ENCODE results near the gene PAXIP1.
"Not testable (repeated sequence)": the region's sequence is repeated elsewhere in the genome, so short reads cannot be mapped to it uniquely, and the experiment has no call there.

Gene PAXIP1

DNA sequence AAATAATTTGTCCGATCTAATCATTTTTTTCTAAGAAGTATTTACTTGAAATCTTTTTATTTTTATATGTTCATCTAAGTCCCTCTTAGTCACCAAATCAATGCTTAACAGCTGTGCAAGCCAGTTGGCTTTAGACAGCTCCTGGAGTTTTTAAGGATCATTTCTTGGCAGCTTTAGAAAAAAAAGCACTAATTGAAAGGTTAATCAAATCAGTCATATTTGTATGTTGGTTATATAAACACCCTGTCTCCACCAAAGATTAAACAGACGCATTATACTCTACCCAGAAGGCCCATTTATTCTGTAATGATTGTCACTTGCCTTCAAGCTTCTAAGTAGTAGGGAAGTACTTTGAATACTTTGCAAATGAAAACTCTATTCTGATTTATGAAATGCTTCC is 60.2 kb downstream of the PAXIP1 start:
- DNase-seq = no peak

DNA sequence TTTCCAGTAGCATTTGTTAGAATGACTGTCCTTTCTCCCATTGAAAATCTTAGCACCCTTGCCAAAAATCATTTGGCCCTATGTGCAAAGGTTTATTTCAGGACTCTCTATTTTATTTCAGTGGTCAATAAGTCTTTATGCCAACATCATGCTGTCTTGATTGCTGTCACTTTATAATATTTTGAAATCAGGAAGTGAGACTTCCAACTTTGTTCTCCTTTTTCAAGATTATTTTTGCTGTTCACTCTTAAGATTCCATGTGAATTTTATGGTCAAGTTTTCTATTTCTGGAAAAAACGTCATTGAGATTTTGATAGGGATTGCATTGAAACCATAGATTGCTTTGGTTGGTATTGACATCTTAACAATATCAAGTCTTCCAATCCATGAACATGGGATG is 65.1 kb downstream of the PAXIP1 start:
- DNase-seq = peak in 2 of 3 donors; percentile 42 to 52

DNA sequence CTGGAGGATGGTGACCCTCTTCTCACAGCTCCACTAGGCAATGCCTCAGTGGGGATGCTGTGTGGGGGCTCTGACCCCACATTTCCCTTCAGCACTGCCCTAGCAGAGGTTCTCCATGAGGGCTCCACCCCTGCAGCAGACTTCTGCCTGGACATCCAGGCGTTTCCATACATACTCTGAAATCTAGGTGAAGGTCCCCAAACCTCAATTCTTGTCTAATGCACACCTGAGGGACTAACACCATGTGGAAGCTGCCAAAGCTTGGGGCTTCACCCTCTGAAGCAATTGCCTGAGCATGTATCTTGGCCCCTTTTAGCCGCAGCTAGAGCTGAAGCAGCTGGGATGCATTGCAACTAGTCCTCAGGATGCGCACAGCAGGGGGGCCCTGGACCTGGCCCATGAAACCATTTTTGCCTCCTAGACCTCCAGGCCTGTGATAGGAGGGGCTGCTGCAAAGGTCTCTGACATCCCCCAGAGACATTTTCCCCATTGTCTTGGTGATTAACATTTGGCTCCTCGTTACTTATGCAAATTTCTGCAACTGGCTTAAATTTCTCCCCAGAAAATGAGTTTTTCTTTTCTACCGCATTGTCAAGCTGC is 68.5 kb downstream of the PAXIP1 start:
- DNase-seq = not testable (repeated sequence)

DNA sequence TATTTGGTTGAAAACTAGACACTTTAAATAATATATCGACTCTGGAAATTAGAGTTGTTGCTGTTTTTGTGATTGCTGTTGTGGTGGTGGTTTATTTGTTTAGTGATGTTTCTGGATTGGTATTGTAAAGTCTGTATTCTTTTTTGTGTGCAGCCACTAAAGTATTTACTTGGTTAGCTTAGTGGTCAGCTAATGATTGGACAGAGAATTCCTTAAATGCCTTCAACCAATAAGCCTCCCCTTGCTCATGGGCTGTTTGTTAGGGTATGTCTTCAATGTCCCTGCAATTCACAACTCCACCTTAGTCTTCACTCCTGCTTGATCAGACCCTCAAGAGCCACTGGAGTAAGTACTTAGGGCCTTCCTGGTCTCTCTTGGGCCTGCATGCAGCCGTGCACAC is 71.0 kb downstream of the PAXIP1 start:
- no peak for DNase-seq

- peak in 1 of 3 donors; percentile 9 for DNase-seq
These were observed 73.8 kb downstream of the PAXIP1 start for GRCh38 chr7:154929006-154929726.

GRCh38 chr7:154928136-154929005 is 74.6 kb downstream of the PAXIP1 start:
- peak; percentile 80 to 98 (median 97) for DNase-seq

- peak; percentile 91 to 94 (median 92) for DNase-seq
These were observed 75.2 kb downstream of the PAXIP1 start for GRCh38 chr7:154927624-154928125.

- not testable (repeated sequence) for DNase-seq
These were observed 80.5 kb downstream of the PAXIP1 start for GRCh38 chr7:154922472-154922871.

GRCh38 chr7:154919344-154920225 is 83.3 kb downstream of the PAXIP1 start:
- no peak for DNase-seq

DNA sequence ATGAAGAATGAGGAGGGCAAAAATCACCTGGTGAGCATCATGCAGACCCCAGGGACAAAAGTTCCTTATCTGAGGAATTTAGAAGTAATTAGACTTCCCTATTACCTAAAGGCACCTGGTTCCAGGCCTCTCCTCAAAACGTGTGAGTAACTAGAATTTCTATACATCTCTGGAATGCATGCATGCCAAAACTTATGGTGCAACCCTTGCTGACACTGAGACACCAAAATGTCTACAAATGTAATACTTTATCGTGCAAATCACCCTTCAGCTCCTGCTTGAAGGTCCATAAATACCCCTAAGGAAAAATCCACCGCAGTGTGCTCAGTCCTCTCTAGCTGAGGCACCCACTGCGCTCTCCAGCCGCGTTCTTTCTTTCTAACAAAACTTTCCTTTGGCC is 84.2 kb downstream of the PAXIP1 start:
- DNase-seq = no peak

DNA sequence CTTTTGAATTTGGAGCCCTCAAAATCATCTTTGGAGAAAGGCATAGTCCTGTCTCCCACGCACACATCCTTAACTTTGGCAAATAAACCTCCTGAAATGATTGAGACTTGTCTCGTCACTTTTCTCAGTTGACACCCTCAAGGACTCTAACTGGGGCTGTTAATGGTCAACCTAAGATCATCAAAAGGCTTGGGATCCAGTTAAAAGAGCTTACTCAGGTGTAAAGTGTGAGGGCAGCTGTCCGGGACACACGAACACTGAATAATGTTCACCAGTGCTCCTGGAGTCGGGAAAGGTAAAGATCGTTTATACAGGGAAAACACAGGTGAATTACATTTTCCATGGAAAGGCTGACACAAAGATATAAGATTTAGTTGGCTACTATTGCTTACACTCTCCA is 84.7 kb downstream of the PAXIP1 start:
- DNase-seq = no peak

- no peak for DNase-seq
These were observed 85.1 kb downstream of the PAXIP1 start for GRCh38 chr7:154917808-154918160.

- no peak for DNase-seq
These were observed 85.8 kb downstream of the PAXIP1 start for GRCh38 chr7:154916856-154917807.

DNA sequence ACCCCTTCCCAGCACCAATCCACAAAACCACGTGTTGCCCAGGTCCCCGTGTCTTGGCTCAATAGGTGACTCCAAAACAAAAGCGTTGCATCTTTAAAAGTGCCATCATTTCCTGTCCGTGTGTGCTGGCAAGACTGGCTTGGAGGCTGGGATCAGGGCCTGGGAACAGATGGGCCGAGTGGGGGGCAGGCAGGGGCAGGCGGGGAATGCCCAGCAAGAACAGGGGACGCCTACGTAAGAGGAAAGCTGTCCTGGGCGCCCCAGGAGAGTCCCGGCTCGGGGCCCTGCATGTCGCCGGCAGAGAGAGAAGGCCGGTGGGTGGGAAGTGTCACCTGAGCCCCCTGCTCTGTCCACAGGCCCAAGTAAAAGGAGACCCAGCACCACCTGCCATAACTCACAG is 86.5 kb downstream of the PAXIP1 start:
- DNase-seq = no peak

GRCh38 chr7:154915600-154915999 is 87.3 kb downstream of the PAXIP1 start:
- DNase-seq = no peak

DNA sequence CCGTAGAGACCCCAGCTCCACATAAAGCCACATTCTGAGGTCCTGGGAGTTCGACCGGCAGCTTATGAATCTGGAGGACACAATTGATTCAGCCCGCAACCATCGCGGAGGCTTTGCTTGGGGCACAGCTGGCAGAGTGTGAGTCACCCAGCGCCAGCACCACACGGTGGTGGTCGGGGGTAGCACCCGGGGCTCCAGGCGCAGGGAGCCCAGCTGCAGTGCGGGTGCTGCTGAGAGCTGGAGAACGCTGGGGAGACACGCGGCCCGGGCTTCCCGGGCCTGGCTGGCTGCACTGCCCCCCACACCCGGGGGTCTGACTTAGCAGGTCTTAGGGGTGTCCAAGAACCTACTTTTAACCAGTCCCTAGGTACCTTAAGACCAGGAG is 87.9 kb downstream of the PAXIP1 start:
- DNase-seq = no peak

DNA sequence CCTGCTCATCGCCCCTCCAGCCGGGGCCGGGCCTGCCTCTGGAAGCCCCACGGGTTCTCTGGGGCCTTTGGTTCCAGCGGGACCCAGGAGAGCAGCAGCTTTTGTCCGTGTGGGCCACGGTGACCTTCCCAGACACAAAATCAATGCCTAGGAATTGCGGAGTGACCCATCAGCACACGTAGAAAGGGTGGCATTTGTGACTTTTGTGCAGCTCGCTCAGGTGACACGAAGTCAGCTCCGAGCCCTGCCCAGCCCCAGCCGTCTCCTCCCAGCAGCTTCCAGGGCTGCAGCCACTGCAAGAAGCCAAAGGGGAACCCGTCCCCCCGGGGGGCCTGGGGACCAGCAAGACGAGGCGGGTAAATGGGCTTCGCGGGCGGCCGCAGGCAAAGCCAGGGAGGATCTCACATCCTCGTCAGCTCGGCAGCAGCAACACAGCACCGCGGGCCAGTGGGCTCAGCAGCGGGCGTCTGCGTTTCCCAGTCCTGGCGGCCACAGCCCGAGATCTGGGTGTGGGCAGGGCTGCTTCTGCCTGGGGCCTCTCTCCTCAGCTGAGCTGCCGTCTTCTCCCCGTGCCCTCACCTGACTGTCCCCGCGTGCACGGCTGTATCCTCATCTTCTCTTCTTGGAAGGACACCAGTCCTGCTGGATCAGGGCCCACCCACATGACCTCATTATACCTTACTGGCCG is 88.5 kb downstream of the PAXIP1 start:
- no peak for DNase-seq

DNA sequence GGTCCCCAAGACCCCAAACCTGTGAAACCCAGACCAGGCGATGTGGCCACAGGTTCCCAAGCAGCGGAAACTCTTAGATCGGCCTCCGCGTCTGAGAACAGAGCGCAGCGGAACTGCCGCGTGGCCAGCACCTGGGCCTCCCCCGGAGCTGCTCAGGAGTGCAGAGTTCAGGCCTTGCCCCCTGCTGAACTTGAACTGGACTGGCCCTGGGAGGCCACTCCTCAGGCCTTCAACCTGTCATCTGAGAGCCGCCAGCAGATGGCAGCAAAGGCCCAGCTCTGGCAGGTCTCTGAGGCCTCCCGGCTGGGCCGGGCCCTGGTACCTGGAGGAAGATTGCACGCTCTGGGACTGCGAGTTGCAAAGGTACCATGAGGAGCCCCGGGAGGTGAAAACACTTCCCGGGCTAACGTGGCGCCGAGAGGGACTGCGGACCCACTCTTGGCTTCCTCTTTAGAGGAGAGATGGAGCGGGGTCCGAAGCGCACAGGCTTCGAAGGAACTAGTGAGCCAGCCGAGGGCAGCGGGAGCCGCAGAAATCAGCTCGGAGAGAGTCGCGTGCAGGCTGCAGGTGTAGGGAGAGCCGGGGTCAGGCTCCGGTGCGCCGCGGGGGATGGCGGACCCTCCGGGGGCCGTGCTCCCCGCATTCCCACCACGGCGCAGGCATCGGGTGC is 89.2 kb downstream of the PAXIP1 start:
- peak; percentile 78 to 89 (median 87) for DNase-seq

- no peak for DNase-seq
These were observed 89.9 kb downstream of the PAXIP1 start for GRCh38 chr7:154912871-154913637.

Data from suppressor macrophage treated with lipopolysaccharide for 1 hour (primary cell).